HG02943 (cell line): ENCODE data around the gene ARHGEF26.

Experiments used
- ATAC-seq: cut with Tn5 transposase; IDR thresholded peaks from one replicate; pipeline ENCODE4 v1.9.1; 2021; ENCODE audit warnings: mild to moderate bottlenecking, low read depth, moderate library complexity; ENCODE audit not compliant: unreplicated experiment

Gene ARHGEF26

DNA sequence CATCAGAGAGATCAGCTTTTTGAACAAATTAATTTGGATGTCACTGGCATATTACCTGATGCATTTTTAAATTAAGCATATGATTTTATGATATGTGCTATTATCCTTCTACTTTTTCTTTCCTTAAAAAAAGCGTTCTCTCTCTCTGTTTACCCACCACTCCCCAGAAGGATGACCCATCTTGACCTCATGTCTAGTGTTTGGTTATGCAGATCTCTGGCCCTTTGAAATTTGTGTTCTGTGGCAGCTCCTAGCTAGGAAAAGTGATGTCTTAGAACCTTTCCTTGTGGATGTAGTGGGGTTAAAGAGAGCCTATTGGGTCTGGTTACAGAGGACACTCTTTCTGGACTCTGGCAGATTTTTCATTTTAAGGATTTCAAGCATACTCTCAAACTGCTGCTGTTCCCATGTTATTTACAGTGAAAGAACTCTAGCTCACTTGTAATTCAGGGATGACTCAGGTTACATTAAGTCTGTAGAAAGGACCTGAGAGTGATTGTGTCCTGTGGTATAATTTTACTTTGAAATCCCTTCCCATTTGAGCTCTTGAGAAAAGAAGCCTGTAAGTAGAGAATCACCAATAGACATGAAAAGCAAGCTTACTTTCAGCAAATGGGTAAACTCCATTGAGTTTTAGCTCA lies 23.8 kb downstream of the ARHGEF26 start:
- ATAC-seq = no peak

- no peak for ATAC-seq
Observed at GRCh38 chr3:154148541-154148940, 27.4 kb downstream of the ARHGEF26 start.

DNA sequence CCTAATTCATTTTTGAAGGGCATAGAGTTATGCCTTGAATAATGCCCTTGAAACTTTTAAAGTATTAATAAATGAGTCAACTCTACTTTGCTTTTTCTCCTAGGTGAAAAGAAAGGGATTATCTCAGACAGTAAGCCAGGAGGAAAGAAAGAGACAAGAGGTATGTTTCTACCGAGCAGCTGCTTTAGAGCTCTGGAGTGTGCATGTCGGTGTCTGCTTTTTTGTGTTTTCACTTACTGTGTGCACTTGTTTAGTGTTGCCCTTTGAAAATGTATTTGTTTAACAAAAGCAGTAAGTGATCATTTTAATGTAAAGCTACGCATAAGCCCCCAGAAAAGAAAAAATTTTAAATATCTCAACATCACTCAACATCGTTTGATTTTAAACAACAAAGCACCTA lies 28.1 kb downstream of the ARHGEF26 start:
- no peak for ATAC-seq

DNA sequence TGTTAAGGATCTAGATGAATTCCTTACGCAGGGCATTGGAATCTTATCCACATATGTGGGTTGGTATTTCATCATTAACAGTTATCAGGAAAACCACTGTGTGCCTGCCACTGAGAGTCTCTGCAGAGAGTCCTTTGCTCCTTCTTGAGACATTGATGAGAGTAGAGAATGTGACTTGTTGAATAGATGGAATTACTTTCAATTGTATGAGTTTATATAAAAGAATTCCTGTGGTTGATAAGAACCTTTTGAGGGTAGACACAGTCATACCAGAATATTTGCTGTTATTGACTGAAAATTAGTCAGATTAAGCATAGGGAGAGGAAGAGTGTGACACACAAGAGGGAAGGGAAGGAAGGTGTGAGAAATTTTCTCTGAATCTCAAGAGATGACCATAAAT lies 30.8 kb downstream of the ARHGEF26 start:
- no peak for ATAC-seq

DNA sequence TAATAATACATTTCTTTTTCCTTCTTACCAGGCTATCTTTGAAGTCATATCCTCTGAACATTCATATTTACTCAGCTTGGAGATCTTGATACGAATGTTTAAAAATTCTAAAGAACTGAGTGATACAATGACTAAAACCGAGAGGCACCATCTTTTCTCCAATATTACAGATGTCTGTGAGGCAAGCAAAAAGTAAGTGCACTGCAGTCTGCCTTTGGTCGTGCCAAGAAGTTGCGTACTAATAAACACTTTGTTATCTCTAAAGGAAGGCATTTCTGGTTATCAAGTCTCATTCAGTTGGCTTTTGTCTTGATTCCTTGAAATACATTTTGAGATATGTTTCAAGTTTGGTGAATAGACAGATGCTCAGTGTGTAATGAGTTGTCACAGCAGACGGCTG lies 31.6 kb downstream of the ARHGEF26 start:
- no peak for ATAC-seq

- ATAC-seq = no peak
Observed at GRCh38 chr3:154156530-154156929, 35.3 kb downstream of the ARHGEF26 start.

DNA sequence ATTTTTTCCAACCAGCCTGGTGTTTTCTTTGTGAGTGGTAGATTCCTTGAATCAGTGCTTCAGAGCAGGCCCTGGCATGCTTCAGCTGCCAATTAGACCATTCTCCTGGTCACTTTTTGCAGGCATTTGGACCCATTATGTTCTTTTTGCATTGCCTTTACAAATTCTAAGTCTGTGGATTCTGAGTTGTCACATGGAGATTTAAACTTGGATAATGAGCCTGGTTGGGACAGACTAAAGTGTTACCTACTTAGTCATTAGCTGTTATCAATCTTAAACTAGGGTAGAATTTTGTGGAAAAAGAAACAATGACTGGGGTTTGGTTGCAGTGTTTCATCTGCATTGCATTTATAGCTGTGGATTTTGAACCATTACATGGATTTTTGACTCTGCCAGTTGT lies 40.6 kb downstream of the ARHGEF26 start:
- no peak for ATAC-seq

GRCh38 chr3:154164387-154164786 lies 43.2 kb downstream of the ARHGEF26 start:
- ATAC-seq = no peak

- no peak for ATAC-seq
Observed at GRCh38 chr3:154168998-154169795, 48.0 kb downstream of the ARHGEF26 start.

DNA sequence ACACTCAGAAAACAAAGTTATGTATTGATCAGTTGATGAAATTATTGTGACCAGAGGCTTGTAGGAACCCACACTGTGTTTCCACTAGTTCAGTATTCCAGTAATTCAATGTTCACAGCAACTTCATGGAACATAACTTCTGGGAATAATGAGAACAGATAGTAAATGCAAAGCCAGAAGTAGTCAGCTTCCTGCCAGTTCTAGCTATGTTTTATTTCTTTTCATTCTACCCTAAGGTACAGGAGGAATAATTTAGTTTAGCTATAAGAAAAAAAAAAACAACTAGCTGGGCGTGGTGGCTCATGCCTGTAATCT lies 48.6 kb downstream of the ARHGEF26 start:
- ATAC-seq = no peak

DNA sequence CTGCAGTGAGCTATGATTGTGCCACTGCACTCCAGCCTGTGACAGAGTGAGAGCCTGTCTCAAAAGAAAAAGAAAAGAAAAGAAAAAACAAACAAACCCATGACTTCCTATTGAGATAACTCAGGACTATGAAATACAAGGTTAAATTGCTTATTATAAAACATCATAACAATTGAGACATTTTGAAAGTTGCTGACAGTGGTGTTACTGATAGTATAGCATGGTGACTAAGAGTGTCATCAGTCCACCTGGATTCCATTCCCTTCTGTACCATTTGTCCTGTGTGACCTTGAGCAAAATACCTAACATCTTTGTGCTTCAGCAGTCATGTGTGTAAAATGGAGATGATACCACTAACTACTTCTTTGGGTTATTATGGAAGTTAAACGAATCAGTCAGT lies 49.1 kb downstream of the ARHGEF26 start:
- no peak for ATAC-seq

DNA sequence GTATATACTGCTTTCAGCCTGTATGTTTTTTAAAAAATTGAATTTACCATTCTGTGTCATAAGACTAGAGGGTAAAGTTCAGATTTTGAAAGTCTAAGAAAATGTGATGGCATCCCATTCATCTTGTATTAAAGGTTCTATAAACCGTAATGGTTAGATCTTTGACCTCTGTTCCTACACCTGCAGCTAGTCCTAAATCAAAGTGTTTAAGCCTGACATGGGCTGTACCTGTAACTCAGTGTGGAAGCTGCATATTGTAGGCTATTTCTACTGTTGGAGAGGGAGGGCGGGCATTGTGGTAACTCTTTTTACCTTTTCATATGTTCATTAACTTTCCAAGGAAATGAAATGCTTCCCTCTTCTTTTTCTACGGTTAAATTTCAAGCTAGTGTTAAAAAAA lies 53.9 kb downstream of the ARHGEF26 start:
- ATAC-seq = no peak

DNA sequence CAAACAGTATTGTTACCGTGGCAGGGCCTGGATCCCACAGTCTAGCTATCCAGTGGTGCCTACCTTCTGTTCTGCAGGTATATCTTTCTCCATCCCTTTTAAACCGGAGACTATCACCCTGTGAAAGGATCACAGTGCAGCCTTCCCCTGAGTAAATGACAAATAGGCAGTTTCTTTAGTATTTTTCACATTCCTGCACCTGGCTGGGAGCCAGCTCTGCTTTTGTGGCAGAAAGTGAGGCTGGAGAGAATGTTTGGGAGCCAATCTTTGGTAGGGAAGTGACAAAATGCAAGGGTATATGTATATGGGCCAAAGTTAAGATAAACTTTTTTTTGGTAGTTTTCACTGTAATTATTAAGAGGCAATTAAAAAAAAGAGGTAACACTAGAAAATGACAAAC lies 54.8 kb downstream of the ARHGEF26 start:
- ATAC-seq = no peak

GRCh38 chr3:154177406-154177805 lies 56.2 kb downstream of the ARHGEF26 start:
- ATAC-seq = no peak

DNA sequence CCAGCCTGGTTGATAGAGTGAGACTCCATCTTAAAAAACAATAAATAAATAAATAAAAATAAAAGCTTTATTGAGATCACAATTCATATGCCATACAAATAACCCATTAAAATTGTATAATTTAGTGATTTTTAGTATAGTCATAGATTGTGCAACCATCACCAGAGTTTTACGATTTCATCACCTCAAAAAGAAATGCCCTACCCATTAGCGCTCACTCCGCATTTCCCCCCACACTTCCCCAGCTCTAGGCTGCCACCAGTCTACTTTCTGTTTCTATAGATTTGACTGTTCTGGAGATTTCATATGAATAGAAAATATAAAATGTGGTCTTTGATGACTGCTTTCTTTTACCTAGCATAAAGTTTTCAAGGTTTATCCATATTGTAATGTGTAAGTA lies 57.0 kb downstream of the ARHGEF26 start:
- no peak for ATAC-seq

- no peak for ATAC-seq
Observed at GRCh38 chr3:154180836-154181691, 59.9 kb downstream of the ARHGEF26 start.

GRCh38 chr3:154182322-154182922 lies 61.2 kb downstream of the ARHGEF26 start:
- ATAC-seq = no peak

DNA sequence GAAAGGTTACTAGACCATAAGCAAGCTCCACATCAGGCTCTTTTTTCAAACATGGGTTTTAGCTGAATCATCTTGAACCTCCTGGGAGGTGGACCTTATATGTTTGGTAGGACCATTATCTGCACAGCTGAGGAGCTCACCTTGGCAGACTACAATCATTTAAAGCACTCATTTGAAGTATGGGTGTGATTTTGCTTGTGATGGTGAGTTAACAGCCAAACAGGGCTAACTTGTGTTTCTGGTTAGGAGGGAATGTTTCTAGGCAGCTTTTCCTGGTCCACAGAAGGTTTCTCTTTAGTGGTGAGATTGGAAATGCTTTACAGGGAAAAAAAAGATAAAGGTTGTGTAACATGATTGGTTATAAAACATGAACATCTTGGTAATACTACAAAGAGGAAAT lies 61.8 kb downstream of the ARHGEF26 start:
- no peak for ATAC-seq

GRCh38 chr3:154184582-154184981 lies 63.4 kb downstream of the ARHGEF26 start:
- ATAC-seq = no peak

DNA sequence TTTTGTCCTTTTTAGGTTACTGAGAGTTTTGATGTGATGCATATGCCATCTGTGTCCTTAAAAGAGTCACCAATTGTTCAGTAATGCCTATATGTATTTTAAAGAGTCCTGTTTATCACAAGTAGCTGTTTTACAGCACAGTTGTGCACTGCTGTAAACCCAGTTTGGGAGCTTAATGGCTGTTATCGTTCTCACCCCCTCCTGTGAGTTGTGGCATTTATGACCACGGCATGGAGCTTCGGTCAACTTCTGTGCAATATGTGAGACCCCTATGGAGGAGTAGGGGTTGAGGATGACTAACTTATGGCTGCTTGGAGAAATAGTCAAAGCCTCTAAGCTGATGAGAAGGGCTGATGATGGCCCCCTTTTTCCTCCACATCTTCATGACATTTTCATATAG lies 67.2 kb downstream of the ARHGEF26 start:
- no peak for ATAC-seq

DNA sequence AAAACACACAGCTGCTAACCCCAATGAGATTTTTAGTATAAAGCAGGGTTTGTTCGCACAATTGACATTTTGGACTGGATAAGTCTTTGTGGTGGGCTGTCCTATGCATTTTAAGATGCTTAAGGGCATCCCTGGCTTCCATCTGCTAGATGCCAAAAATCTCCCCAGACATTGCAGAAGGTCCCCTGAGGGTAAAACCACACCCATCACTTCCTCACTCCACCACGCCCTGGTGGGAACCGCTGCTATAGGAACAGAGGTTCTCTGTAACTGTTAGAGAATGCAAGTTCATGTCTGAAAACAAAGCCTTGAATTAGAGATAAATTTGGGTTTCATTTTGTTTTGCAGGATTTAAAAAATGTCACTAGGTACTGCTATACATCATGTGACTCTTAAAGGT lies 67.7 kb downstream of the ARHGEF26 start:
- ATAC-seq = no peak
